ENCODE measurements around the gene ELAC1.

Gene ELAC1

DNA sequence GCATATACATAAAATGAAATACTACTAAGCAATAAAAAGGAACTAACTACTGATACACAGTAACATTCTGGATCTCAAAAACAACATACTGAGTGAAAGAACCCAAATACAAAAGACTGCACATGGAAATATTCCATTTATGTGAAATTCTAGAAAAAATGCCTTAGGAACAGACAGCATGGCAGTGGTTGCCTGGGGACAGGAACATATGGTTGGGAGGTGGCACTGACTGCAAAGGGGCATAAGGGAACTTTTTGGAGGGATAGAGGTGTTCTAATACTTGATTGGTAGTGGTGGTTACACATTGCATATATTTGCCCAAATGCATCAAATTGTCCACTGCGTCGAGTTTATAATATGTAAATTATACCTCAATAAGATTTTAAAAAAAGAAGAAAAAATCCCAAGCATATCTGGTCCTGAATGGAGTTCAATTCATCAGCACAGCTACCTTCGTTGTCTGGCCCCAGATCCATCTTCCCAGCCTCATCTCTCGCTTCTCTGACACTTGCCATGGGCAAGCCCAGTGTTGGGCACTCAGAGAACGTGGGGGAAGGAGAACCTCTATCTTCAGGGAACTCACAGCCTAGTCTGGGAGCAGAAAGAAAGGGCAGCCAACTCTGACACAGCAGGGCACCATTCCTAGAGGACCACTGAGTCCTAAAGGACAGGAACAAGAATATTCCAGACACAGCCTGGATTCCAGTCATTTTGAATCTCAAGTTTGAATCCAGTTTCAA is 53.6 kb downstream of the ELAC1 start:
- no peak for DNase-seq

DNA sequence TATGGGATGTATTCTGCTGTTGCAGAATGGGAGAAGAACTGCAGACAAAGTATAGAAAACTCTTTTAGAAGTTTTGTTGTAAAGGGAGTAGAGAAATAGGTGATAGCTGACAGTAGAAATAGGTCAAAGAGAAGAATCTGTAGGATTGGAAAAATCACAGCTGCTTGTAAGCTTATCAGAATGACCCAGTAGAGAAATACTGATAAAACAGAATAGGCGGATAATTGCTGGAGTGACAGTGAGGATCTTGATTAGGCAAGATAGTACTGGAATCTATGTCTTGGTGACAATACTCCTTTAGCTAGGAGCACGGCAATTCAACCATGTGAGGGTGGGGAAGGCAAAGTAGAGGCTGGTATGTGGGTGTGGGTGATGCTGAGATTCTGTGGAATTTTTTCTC is 57.7 kb downstream of the ELAC1 start:
- no peak for DNase-seq

GRCh38 chr18:51028201-51028805 is 60.5 kb downstream of the ELAC1 start:
- peak; percentile 35 for DNase-seq

GRCh38 chr18:51029378-51029693 is 61.5 kb downstream of the ELAC1 start:
- no peak for DNase-seq

DNA sequence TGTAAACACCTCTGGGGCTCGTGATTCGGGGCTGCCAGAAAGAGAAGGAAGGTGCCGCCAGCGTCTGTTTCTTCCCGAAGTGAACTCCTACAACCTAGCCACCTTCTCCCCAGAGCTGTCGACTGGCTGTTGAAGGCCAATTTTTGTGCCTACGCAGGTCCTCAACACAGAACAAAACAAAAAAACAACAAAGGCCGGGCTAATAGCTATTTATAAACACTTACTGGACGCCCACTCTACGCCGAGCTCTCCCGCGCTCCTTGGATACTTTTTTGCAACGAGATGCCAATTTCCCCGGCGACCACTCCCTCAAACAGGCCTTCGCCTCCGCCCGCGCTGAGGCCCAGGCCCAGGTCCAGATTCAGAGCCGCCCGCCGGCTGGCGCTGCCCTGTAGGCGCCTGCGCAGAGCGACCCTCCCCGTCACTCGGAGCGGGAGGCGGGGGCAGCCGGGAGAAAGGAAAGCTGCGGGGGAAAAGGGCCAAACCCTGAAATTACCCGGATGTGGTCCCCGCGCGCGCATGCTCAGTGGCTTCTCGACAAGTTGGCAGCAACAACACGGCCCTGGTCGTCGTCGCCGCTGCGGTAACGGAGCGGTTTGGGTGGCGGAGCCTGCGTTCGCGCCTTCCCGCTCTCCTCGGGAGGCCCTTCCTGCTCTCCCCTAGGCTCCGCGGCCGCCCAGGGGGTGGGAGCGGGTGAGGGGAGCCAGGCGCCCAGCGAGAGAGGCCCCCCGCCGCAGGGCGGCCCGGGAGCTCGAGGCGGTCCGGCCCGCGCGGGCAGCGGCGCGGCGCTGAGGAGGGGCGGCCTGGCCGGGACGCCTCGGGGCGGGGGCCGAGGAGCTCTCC is 62.1 kb downstream of the ELAC1 start, which contains the start of gene SMAD4:
Gene SMAD4, plus strand, starts transcription at position 520 of the 843 bp plus-strand sequence. CDS start 16,834 bp downstream, outside the sequence.
- peak; percentile 89 for DNase-seq

GRCh38 chr18:51030537-51031258 is 62.9 kb downstream of the ELAC1 start:
- no peak for DNase-seq

GRCh38 chr18:51032193-51032592 is 64.4 kb downstream of the ELAC1 start:
- no peak for DNase-seq

DNA sequence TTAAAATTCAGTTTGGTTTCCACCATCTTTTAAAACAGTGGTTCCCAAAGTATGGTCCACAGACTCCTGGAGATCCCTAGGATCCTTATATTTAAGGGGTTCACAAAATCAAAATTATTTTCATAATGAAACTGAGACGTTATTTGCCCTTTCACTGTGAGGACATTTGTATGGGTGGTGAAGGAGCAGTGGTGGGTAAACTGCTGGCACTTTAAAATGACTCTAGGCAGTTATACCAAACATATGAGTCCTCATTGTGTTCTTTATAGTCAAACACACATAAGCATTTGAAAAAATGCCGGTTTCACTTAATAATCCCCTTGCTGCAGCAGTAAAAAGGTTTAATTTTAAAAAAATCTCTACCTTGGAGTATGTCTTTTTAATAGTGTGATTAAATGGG is 69.4 kb downstream of the ELAC1 start:
- no peak for DNase-seq
